PC-3 (cell line): ENCODE results near the gene KLHL28. TPM values are rescaled to one million over a fixed set of nuclear protein-coding genes. Genes with fewer than 3 reads are reported as not detected.

ENCODE experiments used
- ATAC-seq: fragments of 200-7000 bp; cut with Tn5 transposase; 2 replicates; pipeline ENCODE4 v1.9.1; 2020; ENCODE audit warnings: mild to moderate bottlenecking, moderate library complexity
- BruUV-seq: library from RNA; stranded (reverse); fragments of 400-500 nt; replicated peaks from 2 replicates; lab custom pipeline; 2021; lab: Mats Ljungman, UMichigan
- CTCF ChIA-PET: fragments of 300-600 bp; sonication (Branson Sonifier 250); formaldehyde crosslinking; loops from one replicate; lab custom pipeline; 2022; ENCODE audit warnings: antibody characterized with exemption; lab: Charles Lee
- POLR2A ChIA-PET: fragments of 300-600 bp; sonication (Branson Sonifier 250); formaldehyde crosslinking; loops from one replicate; lab custom pipeline; 2022; ENCODE audit warnings: antibody characterized with exemption; ENCODE audit not compliant: unreplicated experiment; lab: Charles Lee
- DNase-seq: peaks from one replicate; pipeline ENCODE4 v3.0.0-alpha.2; 2015
- H2AFZ ChIP-seq: fragments of 300-600 bp; sonication (generic); 2 replicates; pipeline ENCODE4 v1.6.0; 2016; ENCODE audit warnings: antibody characterized with exemption, low read length
- H3F3A ChIP-seq: fragments of 300-600 bp; sonication (generic); one replicate; pipeline ENCODE4 v1.6.0; 2017; ENCODE audit warnings: antibody characterized with exemption, low read length, control low read depth, mild to moderate bottlenecking; ENCODE audit not compliant: unreplicated experiment
- H3K27ac ChIP-seq: fragments of 300-600 bp; sonication (generic); 2 replicates; pipeline ENCODE4 v1.5.1; 2016; ENCODE audit warnings: mild to moderate bottlenecking, low read length
- H3K27me3 ChIP-seq: fragments of 300-600 bp; sonication (generic); 2 replicates; pipeline ENCODE4 v1.6.1; 2016; ENCODE audit warnings: low read length, mixed read lengths
- H3K36me3 ChIP-seq: fragments of 300-600 bp; sonication (generic); 2 replicates; pipeline ENCODE4 v1.6.1; 2016; ENCODE audit warnings: low read depth, mixed run types, low read length, mixed read lengths
- H3K4me1 ChIP-seq: fragments of 300-600 bp; sonication (generic); 2 replicates; pipeline ENCODE4 v1.5.1; 2016; ENCODE audit warnings: low read length; ENCODE audit not compliant: insufficient read depth
- H3K4me2 ChIP-seq: fragments of 300-600 bp; sonication (generic); 2 replicates; pipeline ENCODE4 v1.6.0; 2016; ENCODE audit warnings: low read length
- H3K4me3 ChIP-seq: fragments of 300-600 bp; sonication (generic); 2 replicates; pipeline ENCODE4 v1.5.1; 2016; ENCODE audit warnings: mild to moderate bottlenecking, low read length, mixed read lengths
- H3K79me2 ChIP-seq: fragments of 300-600 bp; sonication (generic); 2 replicates; pipeline ENCODE4 v1.6.1; 2017; ENCODE audit warnings: low read length, mixed read lengths
- H3K9ac ChIP-seq: fragments of 300-600 bp; sonication (generic); 2 replicates; pipeline ENCODE4 v1.6.0; 2016; ENCODE audit warnings: mild to moderate bottlenecking, low read length
- H3K9me2 ChIP-seq: fragments of 300-600 bp; sonication (generic); replicated peaks from 2 replicates; pipeline ENCODE4 v1.6.1; 2016; ENCODE audit warnings: mixed run types, low read length, mixed read lengths
- H3K9me3 ChIP-seq: fragments of 300-600 bp; sonication (generic); 2 replicates; pipeline ENCODE4 v1.6.1; 2016; ENCODE audit warnings: low read length, mixed read lengths
- H4K20me1 ChIP-seq: fragments of 300-600 bp; sonication (generic); 2 replicates; pipeline ENCODE4 v1.6.1; 2016; ENCODE audit warnings: low read length, mixed read lengths
- CTCF ChIP-seq: fragments of 300-600 bp; sonication (generic); conservative IDR thresholded peaks from 2 replicates; pipeline ENCODE4 v1.5.1; 2017; ENCODE audit warnings: antibody characterized with exemption, low read depth, mild to moderate bottlenecking, low read length
- EZH2 ChIP-seq: fragments of 300-600 bp; sonication (generic); IDR thresholded peaks from one replicate; pipeline ENCODE4 v1.6.1; 2017; ENCODE audit warnings: antibody characterized with exemption, mild to moderate bottlenecking, low read length; ENCODE audit not compliant: unreplicated experiment
- EZH2phosphoT487 ChIP-seq: fragments of 300-600 bp; sonication (generic); IDR thresholded peaks from 2 replicates; pipeline ENCODE4 v1.6.1; 2018; ENCODE audit warnings: mild to moderate bottlenecking, antibody characterized with exemption, low read length, borderline replicate concordance
- intact Hi-C: fragments of 100-400 bp; cut with micrococcal nuclease; formaldehyde crosslinking; loops from 2 replicates; pipeline ENCODE4 v1.9.0; 2023
- total RNA-seq: library from RNA; depleted of rRNA; stranded (reverse); fragments of >200 nt; gene quantifications from 2 replicates; pipeline ENCODE4 v1.2.3, GENCODE V29; 2014

KLHL28 gene
- total RNA-seq, 1 experiment from 2014 or later = 2.5 TPM

GRCh38 chr14:44963775-44964380, 2.1 kb upstream of the KLHL28 start:
- Histone ChIP-seq H3K9me3 (no peaks in the 10 kb centered on the region), H3K4me2 (peak overlapping the region; percentile 89), H3K4me1 (peaks cover 39% of the 10 kb centered on the region), H3K27ac (no peak overlapping the region), H3K27me3 (no peaks in the 10 kb centered on the region), H3K36me3 (no peaks in the 10 kb centered on the region), H3K9ac (peak overlapping the region; percentile 37), H4K20me1 (peaks cover 43% of the 10 kb centered on the region), H3F3A (no peaks in the 10 kb centered on the region), H3K9me2 (no peaks in the 10 kb centered on the region), H2AFZ (no peak overlapping the region), H3K4me3 (peak overlapping the region; percentile 89), H3K79me2 (peaks cover 92% of the 10 kb centered on the region)
- peak; percentile 1; the same call in 1 of the 2 replicates for ATAC-seq
- no TSS peak for BruUV-seq
- DNase-seq = peak; percentile 33
- CTCF ChIA-PET = no interaction called here
- POLR2A ChIA-PET = no interaction called here
- no peak for TF ChIP-seq EZH2
- TF ChIP-seq CTCF = no peak
- no peak for TF ChIP-seq EZH2phosphoT487
- intact Hi-C loops = loop anchor here (2.0 to 5.0 kb wide), 2 partner anchors 51 to 288 kb away; partner anchors contain the start of gene MIS18BP1

GRCh38 chr14:44963044-44963528, 1.3 kb upstream of the KLHL28 start:
- CTCF ChIA-PET = interaction anchor here (1.2 kb wide), 1 partner anchor 50 kb away, joined by 3 read pairs; no protein-coding TSS in a partner anchor
- ATAC-seq (no peak), DNase-seq (peak; percentile 18)
- no peak for TF ChIP-seq EZH2
- TF ChIP-seq EZH2phosphoT487 = no peak
- no peak for TF ChIP-seq CTCF
- no peaks in the 10 kb centered on the region for H3K36me3 ChIP-seq
- POLR2A ChIA-PET = no interaction called here
- H4K20me1 ChIP-seq = peaks cover 48% of the 10 kb centered on the region
- no peaks in the 10 kb centered on the region for H3F3A ChIP-seq
- H3K27me3 ChIP-seq = no peaks in the 10 kb centered on the region
- no peaks in the 10 kb centered on the region for H3K9me3 ChIP-seq
- peak overlapping the region; percentile 80 for H3K9ac ChIP-seq
- H3K9me2 ChIP-seq = no peaks in the 10 kb centered on the region
- H3K79me2 ChIP-seq = peaks cover 92% of the 10 kb centered on the region
- peaks cover 46% of the 10 kb centered on the region for H3K4me1 ChIP-seq
- H3K4me3 ChIP-seq = peak overlapping the region; percentile 89
- intact Hi-C loops = loop anchor here (2.0 to 5.0 kb wide), 2 partner anchors 50 to 289 kb away; partner anchors contain the start of gene MIS18BP1
- H3K27ac ChIP-seq = no peak overlapping the region
- H2AFZ ChIP-seq = peak overlapping the region; percentile 90
- BruUV-seq = no TSS peak
- peak overlapping the region; percentile 89 for H3K4me2 ChIP-seq
